NCI-H1048 (cell line): ENCODE results near the gene GALNT2.

ENCODE experiments used
- DNase-seq: peaks from one replicate; lab custom pipeline; 2025; lab: John Stamatoyannopoulos, UW

The GALNT2 gene

GRCh38 chr1:230237009-230237370 is 170.0 kb downstream of the GALNT2 start:
- DNase-seq, result no peak

- DNase-seq, result no peak
These were observed 170.8 kb downstream of the GALNT2 start for GRCh38 chr1:230237805-230238204.

GRCh38 chr1:230240446-230241086 is 173.5 kb downstream of the GALNT2 start:
- DNase-seq, result no peak

GRCh38 chr1:230242326-230242725 is 175.3 kb downstream of the GALNT2 start:
- no peak for DNase-seq

- DNase-seq, result no peak
These were observed 176.1 kb downstream of the GALNT2 start for GRCh38 chr1:230243146-230243545.

GRCh38 chr1:230243583-230244353 is 176.7 kb downstream of the GALNT2 start:
- no peak for DNase-seq

GRCh38 chr1:230246551-230246950 is 179.5 kb downstream of the GALNT2 start:
- DNase-seq, result no peak

- DNase-seq, result no peak
These were observed 181.2 kb downstream of the GALNT2 start for GRCh38 chr1:230248016-230248888.

GRCh38 chr1:230248889-230249270 is 181.8 kb downstream of the GALNT2 start:
- DNase-seq, result no peak

- DNase-seq, result no peak
These were observed 182.8 kb downstream of the GALNT2 start for GRCh38 chr1:230249695-230250480.

GRCh38 chr1:230250666-230251065 is 183.6 kb downstream of the GALNT2 start:
- DNase-seq, result no peak

GRCh38 chr1:230251644-230252191 is 184.7 kb downstream of the GALNT2 start:
- no peak for DNase-seq

GRCh38 chr1:230253150-230253549 is 186.1 kb downstream of the GALNT2 start:
- no peak for DNase-seq

GRCh38 chr1:230254265-230254664 is 187.2 kb downstream of the GALNT2 start:
- no peak for DNase-seq

- no peak for DNase-seq
These were observed 188.1 kb downstream of the GALNT2 start for GRCh38 chr1:230255116-230255515.

- DNase-seq, result no peak
These were observed 189.0 kb downstream of the GALNT2 start for GRCh38 chr1:230255991-230256390.

GRCh38 chr1:230256896-230257295 is 189.9 kb downstream of the GALNT2 start:
- DNase-seq, result no peak

- DNase-seq, result no peak
These were observed 192.6 kb downstream of the GALNT2 start for GRCh38 chr1:230259621-230260020.

GRCh38 chr1:230260831-230261230 is 193.8 kb downstream of the GALNT2 start:
- DNase-seq, result no peak

GRCh38 chr1:230261928-230262650 is 195.1 kb downstream of the GALNT2 start:
- no peak for DNase-seq
